HG03095 (cell line): ENCODE measurements around the gene RAMP2.
"Not testable (repeated sequence)": the region's sequence is repeated elsewhere in the genome, so short reads cannot be mapped to it uniquely, and the experiment has no call there.

Experiments used
- ATAC-seq: cut with Tn5 transposase; IDR thresholded peaks from one replicate; pipeline ENCODE4 v1.9.1; 2021; ENCODE audit warnings: moderate library complexity; ENCODE audit not compliant: unreplicated experiment

RAMP2 gene

GRCh38 chr17:42760652-42761581 is at the start of gene RAMP2:
TSS of gene RAMP2 (plus strand) at chr17:42761227. CDS start at chr17:42761262, 35 bp downstream.
- no peak for ATAC-seq

- no peak for ATAC-seq
Observed at GRCh38 chr17:42720996-42721583, 39.9 kb upstream of the RAMP2 start.

- ATAC-seq: no peak
Observed at GRCh38 chr17:42723636-42724035, 37.4 kb upstream of the RAMP2 start.

- no peak for ATAC-seq
Observed at GRCh38 chr17:42725143-42725542, 35.9 kb upstream of the RAMP2 start.

- no peak for ATAC-seq
Observed at GRCh38 chr17:42740699-42741098, 20.3 kb upstream of the RAMP2 start.

GRCh38 chr17:42742916-42743315 is 18.1 kb upstream of the RAMP2 start:
- not testable (repeated sequence) for ATAC-seq

- ATAC-seq: no peak
Observed at GRCh38 chr17:42743595-42744282, 17.3 kb upstream of the RAMP2 start.

- peak; percentile 51 for ATAC-seq
Observed at GRCh38 chr17:42744283-42744805, 16.7 kb upstream of the RAMP2 start.

GRCh38 chr17:42744806-42745617 is 16.0 kb upstream of the RAMP2 start, which contains the start of gene EZH1:
TSS of gene EZH1 (minus strand) at chr17:42745040. CDS start at chr17:42728941, 16,099 bp downstream.
- peak; percentile 67 for ATAC-seq

- no peak for ATAC-seq
Observed at GRCh38 chr17:42748202-42748907, 12.7 kb upstream of the RAMP2 start.

GRCh38 chr17:42748908-42749798 is 11.9 kb upstream of the RAMP2 start:
- no peak for ATAC-seq

GRCh38 chr17:42750739-42751344 is 10.2 kb upstream of the RAMP2 start:
- ATAC-seq: no peak

GRCh38 chr17:42751628-42752027 is 9.4 kb upstream of the RAMP2 start:
- ATAC-seq: no peak

GRCh38 chr17:42754782-42755181 is 6.2 kb upstream of the RAMP2 start:
- ATAC-seq: no peak

- ATAC-seq: no peak
Observed at GRCh38 chr17:42759982-42760651, 910 bp upstream of the RAMP2 start.

- no peak for ATAC-seq
Observed at GRCh38 chr17:42761638-42762037, 611 bp downstream of the RAMP2 start.

GRCh38 chr17:42766124-42766523 is 5.1 kb downstream of the RAMP2 start:
- ATAC-seq: no peak

GRCh38 chr17:42767512-42767911 is 6.5 kb downstream of the RAMP2 start:
- ATAC-seq: no peak
